WTC11 (cell line): Measurements from ENCODE around the gene ST6GALNAC5.

Experiments
- AFF4 ChIP-seq: sonication (generic); formaldehyde crosslinking; IDR thresholded peaks from 2 replicates; pipeline ENCODE4 v1.8.1; 2023; ENCODE audit warnings: mild to moderate bottlenecking, missing genetic modification reagents, borderline replicate concordance
- CTCF ChIP-seq: fragments of 200-600 bp; IDR thresholded peaks from 2 replicates; pipeline ENCODE4 v1.8.0; 2022; ENCODE audit warnings: antibody characterized with exemption
- E2F1 ChIP-seq: sonication (generic); formaldehyde crosslinking; IDR thresholded peaks from 2 replicates; pipeline ENCODE4 v1.8.0; 2022; ENCODE audit warnings: mild to moderate bottlenecking, missing genetic modification reagents
- GRHL2 ChIP-seq: fragments of 250-450 bp; sonication (Bioruptor Pico); IDR thresholded peaks from 2 replicates; pipeline ENCODE4 v1.8.0; 2022; ENCODE audit warnings: mild to moderate bottlenecking, moderate library complexity; ENCODE audit not compliant: insufficient replicate concordance, severe bottlenecking
- IRF2 ChIP-seq: sonication (generic); formaldehyde crosslinking; IDR thresholded peaks from 2 replicates; pipeline ENCODE4 v1.8.0; 2022; ENCODE audit warnings: low read depth, missing genetic modification reagents, borderline replicate concordance
- NFE2L1 ChIP-seq: sonication (generic); formaldehyde crosslinking; IDR thresholded peaks from 2 replicates; pipeline ENCODE4 v1.8.1; 2023; ENCODE audit warnings: missing genetic modification reagents
- NR1H2 ChIP-seq: sonication (generic); formaldehyde crosslinking; IDR thresholded peaks from 2 replicates; pipeline ENCODE4 v1.9.0; 2021; ENCODE audit warnings: mild to moderate bottlenecking, moderate library complexity, missing genetic modification reagents
- STAT6 ChIP-seq: sonication (generic); formaldehyde crosslinking; conservative IDR thresholded peaks from 2 replicates; pipeline ENCODE4 v1.8.1; 2023; ENCODE audit warnings: mild to moderate bottlenecking, low read depth, missing genetic modification reagents, moderate library complexity
- TP53 ChIP-seq: sonication (generic); formaldehyde crosslinking; IDR thresholded peaks from 2 replicates; pipeline ENCODE4 v1.8.1; 2023; ENCODE audit warnings: mild to moderate bottlenecking, missing genetic modification reagents
- USF1 ChIP-seq: sonication (generic); formaldehyde crosslinking; IDR thresholded peaks from 2 replicates; pipeline ENCODE4 v1.8.0; 2022; ENCODE audit warnings: mild to moderate bottlenecking, missing genetic modification reagents
- ZBTB21 ChIP-seq: sonication (generic); formaldehyde crosslinking; IDR thresholded peaks from 2 replicates; pipeline ENCODE4 v1.8.1; 2023; ENCODE audit warnings: mild to moderate bottlenecking, missing genetic modification reagents, borderline replicate concordance
- ZNF281 ChIP-seq: sonication (generic); formaldehyde crosslinking; IDR thresholded peaks from 2 replicates; pipeline ENCODE4 v1.8.0; 2023; ENCODE audit warnings: mild to moderate bottlenecking, missing genetic modification reagents

- TF ChIP-seq CTCF (no peak), AFF4 (CRISPR knock-in tag) (no peak), E2F1 (no peak), IRF2 (CRISPR knock-in tag) (no peak), TP53 (CRISPR knock-in tag) (no peak), USF1 (CRISPR knock-in tag) (no peak), ZNF281 (no peak), STAT6 (CRISPR knock-in tag) (no peak), NFE2L1 (no peak), GRHL2 (CRISPR knock-in tag) (no peak), NR1H2 (CRISPR knock-in tag) (no peak), ZBTB21 (CRISPR knock-in tag) (no peak)
Measured at GRCh38 chr1:77103486-77103885, 236.2 kb downstream of the ST6GALNAC5 start.
